Panc1 (cell line): ENCODE measurements around the gene MBD1. TPM values are rescaled to one million over a fixed set of nuclear protein-coding genes. Genes with fewer than 3 reads are reported as not detected.
A peak's percentile ranks its signal among the peaks of the same experiment; 100 is the strongest.

Experiments
- ATAC-seq: fragments of 200-7000 bp; cut with Tn5 transposase; 2 replicates; pipeline ENCODE4 v1.9.1; 2020; ENCODE audit warnings: mild to moderate bottlenecking, moderate library complexity
- BruUV-seq: library from RNA; stranded (reverse); fragments of 400-500 nt; replicated peaks from 2 replicates; lab custom pipeline; 2021; lab: Mats Ljungman, UMichigan
- CTCF ChIA-PET: fragments of 300-600 bp; sonication (Branson Sonifier 250); formaldehyde crosslinking; loops from one replicate; lab custom pipeline; 2022; ENCODE audit warnings: antibody characterized with exemption; lab: Charles Lee
- POLR2A ChIA-PET: fragments of 300-600 bp; sonication (Branson Sonifier 250); formaldehyde crosslinking; loops from one replicate; lab custom pipeline; 2022; ENCODE audit warnings: antibody characterized with exemption; lab: Charles Lee
- DNase-seq: peaks from one replicate; pipeline ENCODE4 v3.0.0-alpha.2; 2010; ENCODE audit warnings: low read depth, low spot score
- H3K27ac ChIP-seq: 2 replicates; pipeline ENCODE4 v1.5.1; 2011; ENCODE audit warnings: mild to moderate bottlenecking, low read length, inconsistent platforms
- H3K27me3 ChIP-seq: fragments of 200-500 bp; sonication (Bioruptor generic); 2 replicates; pipeline ENCODE4 v1.6.0; 2014; ENCODE audit warnings: low read length, inconsistent platforms; ENCODE audit not compliant: control insufficient read depth, insufficient read depth
- H3K36me3 ChIP-seq: fragments of 200-500 bp; sonication (Bioruptor generic); 2 replicates; pipeline ENCODE4 v1.5.1; 2014; ENCODE audit warnings: inconsistent platforms, mild to moderate bottlenecking, low read length, moderate library complexity; ENCODE audit not compliant: control insufficient read depth, insufficient read depth
- H3K4me1 ChIP-seq: 2 replicates; pipeline ENCODE4 v1.5.1; 2011; ENCODE audit warnings: inconsistent platforms, mild to moderate bottlenecking, low read length, moderate library complexity; ENCODE audit not compliant: control insufficient read depth, insufficient read depth
- H3K4me3 ChIP-seq, 2 experiments: 2 replicates each; pipeline ENCODE4 v1.5.1; 2011 to 2012; ENCODE audit warnings: low read depth in 2 of 2, low read length in 2 of 2, mild to moderate bottlenecking in 2 of 2, inconsistent platforms in 1 of 2, moderate library complexity in 1 of 2
- H3K9me3 ChIP-seq: fragments of 200-500 bp; sonication (Bioruptor generic); 2 replicates; pipeline ENCODE4 v1.5.1; 2014; ENCODE audit warnings: low read depth, mild to moderate bottlenecking, inconsistent platforms, low read length, moderate library complexity; ENCODE audit not compliant: control insufficient read depth, insufficient read depth
- CTCF ChIP-seq: fragments of 450-650 bp; IDR thresholded peaks from 2 replicates; pipeline ENCODE4 v1.5.1; 2017; ENCODE audit warnings: mild to moderate bottlenecking
- POLR2AphosphoS5 ChIP-seq: IDR thresholded peaks from 2 replicates; pipeline ENCODE4 v1.6.1; 2012; ENCODE audit warnings: mild to moderate bottlenecking, low read depth, low read length, moderate library complexity
- REST ChIP-seq, 2 experiments: IDR thresholded peaks; 2 replicates each; pipeline ENCODE4 v1.6.1; 2011 to 2012; ENCODE audit warnings: low read depth in 2 of 2, control low read depth in 1 of 2, low read length in 1 of 2, mild to moderate bottlenecking in 1 of 2, moderate library complexity in 1 of 2; ENCODE audit not compliant: insufficient read depth in 1 of 2
- SIN3A ChIP-seq: IDR thresholded peaks from 2 replicates; pipeline ENCODE4 v1.6.1; 2012; ENCODE audit warnings: low read depth, mild to moderate bottlenecking, low read length, moderate library complexity, borderline replicate concordance; ENCODE audit not compliant: insufficient read depth
- TCF7L2 ChIP-seq: IDR thresholded peaks from 2 replicates; pipeline ENCODE4 v1.6.1; 2011; ENCODE audit warnings: mild to moderate bottlenecking, low read depth, low read length, inconsistent platforms
- in situ Hi-C: cut with HindIII; loops from 2 replicates; pipeline ENCODE4 v1.10.0; 2016; ENCODE audit warnings: low sequenced_read_pairs, low pct_unique_long_range_greater_than_20kb
- intact Hi-C: fragments of 100-400 bp; cut with micrococcal nuclease; formaldehyde crosslinking; loops from one replicate; pipeline ENCODE4 v1.10.0; 2022; ENCODE audit not compliant: unreplicated experiment
- total RNA-seq: library from RNA; stranded (reverse); gene quantifications from one replicate; pipeline ENCODE4 v1.2.1, GENCODE V29; 2021; ENCODE audit not compliant: unreplicated experiment

Gene MBD1
- total RNA-seq, 1 experiment from 2014 or later, result 47.3 TPM

- peak overlapping the region; percentile 88 to 91 for H3K4me3 ChIP-seq
- H3K27ac ChIP-seq, result peak overlapping the region; percentile 85
- no peaks in the 10 kb centered on the region for H3K27me3 ChIP-seq
- TF ChIP-seq TCF7L2 (no peak), REST (IDR thresholded peaks at IDR 0.05; ENCODE audit: insufficient read depth in 1 of 2, low read depth in 2 of 2, low read length in 1 of 2) (no peak), POLR2AphosphoS5 (no peak), CTCF (no peak), SIN3A (no peak)
- ATAC-seq (0 out of 2 replicates have a peak, but pooled peaks have one; percentile 1), DNase-seq (no peak)
- ChIA-PET POLR2A (no interaction called here), CTCF (no interaction called here)
- BruUV-seq, result no TSS peak
- H3K9me3 ChIP-seq, result no peaks in the 10 kb centered on the region
- in situ Hi-C loops, result no loop called here
- intact Hi-C loops, result loop anchor here (10.0 kb wide), 1 partner anchor 68 kb away; no protein-coding TSS in a partner anchor
- 0 out of 2 replicates have a peak, but pooled peaks cover 2% of the 10 kb centered on the region for H3K4me1 ChIP-seq
- no peaks in the 10 kb centered on the region; the same call in 1 of the 2 replicates for H3K36me3 ChIP-seq
These were observed 5.7 kb upstream of the MBD1 start for GRCh38 chr18:50287028-50287440.

DNA sequence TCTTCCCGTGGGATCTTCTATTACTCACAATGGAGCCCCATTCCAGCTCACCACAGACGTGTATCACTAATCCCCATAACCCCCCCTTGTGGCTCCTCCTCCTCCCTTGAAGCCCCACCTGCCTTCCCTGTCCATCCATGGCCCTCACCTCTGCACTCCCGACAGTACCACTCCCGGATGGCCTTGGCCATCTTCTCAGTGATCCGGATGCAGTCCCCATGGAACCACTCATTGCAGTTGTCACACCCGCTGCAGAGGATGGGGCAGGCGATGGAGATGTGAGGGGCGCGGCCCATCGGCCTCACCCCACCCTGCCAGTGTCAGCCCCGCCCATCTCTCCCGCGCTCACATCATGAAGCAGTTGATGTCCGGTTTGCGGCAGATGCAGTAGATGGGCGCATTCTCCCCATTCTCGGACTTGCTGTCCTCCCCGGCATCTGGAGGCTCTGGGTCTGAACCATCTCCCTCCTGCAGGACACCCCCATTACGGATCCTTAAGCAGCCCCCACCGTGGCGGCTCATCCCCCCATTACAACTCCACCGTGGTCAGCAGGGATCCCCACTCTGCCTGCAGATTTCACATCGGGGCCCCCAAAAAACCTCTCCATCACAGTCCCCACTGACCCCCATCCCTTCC is 5.2 kb upstream of the MBD1 start:
- in situ Hi-C loops (no loop called here), intact Hi-C loops (loop anchor here (10.0 kb wide), 1 partner anchor 68 kb away; no protein-coding TSS in a partner anchor)
- DNase-seq (no peak), ATAC-seq (no peak; the same call in 1 of the 2 replicates)
- Histone ChIP-seq H3K27me3 (no peaks in the 10 kb centered on the region), H3K4me3 (peak overlapping the region; percentile 88 to 91), H3K36me3 (no peaks in the 10 kb centered on the region; the same call in 1 of the 2 replicates), H3K4me1 (0 out of 2 replicates have a peak, but pooled peaks cover 3% of the 10 kb centered on the region), H3K9me3 (no peaks in the 10 kb centered on the region), H3K27ac (peak overlapping the region; percentile 85)
- no TSS peak for BruUV-seq
- TF ChIP-seq SIN3A (no peak), POLR2AphosphoS5 (no peak), REST (IDR thresholded peaks at IDR 0.05; ENCODE audit: insufficient read depth in 1 of 2, low read depth in 2 of 2, low read length in 1 of 2) (no peak), CTCF (no peak), TCF7L2 (no peak)
- CTCF ChIA-PET, result no interaction called here
- POLR2A ChIA-PET, result no interaction called here
